Renal cortical epithelial cell (primary cell): ENCODE data around the gene KCTD16. TPM values are rescaled to one million over a fixed set of nuclear protein-coding genes. Genes with fewer than 3 reads are reported as not detected.
A peak's percentile ranks its signal among the peaks of the same experiment; 100 is the strongest.

Experiments
- DNase-seq: peaks from one replicate; pipeline ENCODE4 v3.0.0-alpha.2; 2011; ENCODE audit warnings: low read depth
- total RNA-seq: library from RNA; depleted of rRNA; stranded (reverse); fragments of >200 nt; gene quantifications from 2 replicates; pipeline ENCODE4 v1.2.3, GENCODE V29; 2014

KCTD16 gene
- total RNA-seq, 1 donor from 2014 or later = 1.1 TPM

- no peak for DNase-seq
Observed at GRCh38 chr5:144284931-144285502, 114.3 kb downstream of the KCTD16 start.

DNA sequence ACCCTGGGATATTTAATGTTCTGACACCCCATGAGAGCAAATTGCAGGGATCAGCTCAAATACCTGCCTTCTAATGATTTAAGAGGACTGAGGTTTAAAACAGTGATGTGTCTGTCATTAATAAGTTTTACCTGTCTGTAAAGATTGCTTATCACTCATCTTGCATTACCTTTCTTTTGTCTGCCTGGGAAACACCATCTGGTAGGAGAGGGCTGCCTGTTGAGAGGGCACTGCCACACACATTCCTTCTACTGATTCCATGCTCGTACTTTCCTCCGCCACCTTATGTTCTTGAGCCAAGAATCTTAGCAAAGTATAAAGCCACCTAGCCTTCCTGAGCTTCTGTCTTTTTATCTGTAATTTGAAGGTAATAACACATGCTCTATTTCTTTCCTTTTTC is 118.6 kb downstream of the KCTD16 start:
- no peak for DNase-seq

GRCh38 chr5:144292029-144292428 is 121.4 kb downstream of the KCTD16 start:
- no peak for DNase-seq

- DNase-seq = no peak
Observed at GRCh38 chr5:144295284-144295683, 124.6 kb downstream of the KCTD16 start.

DNA sequence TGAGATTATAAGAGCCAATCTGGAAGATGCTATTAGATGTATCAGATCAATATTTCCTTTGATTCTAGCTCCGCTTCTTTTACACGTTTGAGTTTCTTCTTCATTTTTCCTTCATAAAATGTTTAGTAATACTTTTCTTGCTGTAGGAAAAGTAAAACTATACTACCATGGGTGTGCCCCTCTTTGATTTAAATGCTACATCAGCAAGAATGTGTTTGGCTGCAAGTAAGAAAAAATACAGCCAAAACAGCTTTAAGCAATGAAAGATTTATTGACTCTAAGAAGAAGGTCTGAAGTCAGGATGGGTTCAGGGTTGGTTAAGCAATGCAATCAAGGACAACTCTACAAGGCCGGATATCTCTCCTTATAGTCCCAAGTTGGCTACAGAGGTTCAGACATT is 126.4 kb downstream of the KCTD16 start:
- DNase-seq = no peak

GRCh38 chr5:144298658-144299057 is 128.0 kb downstream of the KCTD16 start:
- no peak for DNase-seq

- no peak for DNase-seq
Observed at GRCh38 chr5:144304688-144305087, 134.0 kb downstream of the KCTD16 start.

- DNase-seq = no peak
Observed at GRCh38 chr5:144307736-144308135, 137.1 kb downstream of the KCTD16 start.

- DNase-seq = no peak
Observed at GRCh38 chr5:144308174-144308573, 137.5 kb downstream of the KCTD16 start.

GRCh38 chr5:144308906-144309670 is 138.4 kb downstream of the KCTD16 start:
- DNase-seq = peak; percentile 21

DNA sequence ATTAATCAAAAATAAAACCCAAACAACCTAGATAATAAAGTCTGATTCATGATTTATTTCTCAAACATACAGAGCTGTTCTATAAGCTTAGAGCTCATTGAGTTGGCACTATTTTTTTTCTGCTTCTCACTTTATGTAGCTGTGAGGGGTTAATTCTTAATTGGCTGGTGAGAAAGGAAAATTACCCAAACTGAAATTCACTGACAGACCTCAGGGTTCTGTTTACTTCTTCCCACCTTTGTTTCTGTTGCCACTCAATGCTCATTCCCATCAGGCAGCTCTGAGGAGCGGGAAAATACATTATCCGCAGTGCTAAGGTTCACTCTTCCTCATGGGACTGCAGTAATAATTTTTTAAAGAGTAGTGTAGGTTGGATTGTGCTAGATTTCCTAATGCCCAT is 139.9 kb downstream of the KCTD16 start:
- no peak for DNase-seq

GRCh38 chr5:144313147-144313726 is 142.6 kb downstream of the KCTD16 start:
- DNase-seq = no peak

- DNase-seq = no peak
Observed at GRCh38 chr5:144315026-144315425, 144.4 kb downstream of the KCTD16 start.

DNA sequence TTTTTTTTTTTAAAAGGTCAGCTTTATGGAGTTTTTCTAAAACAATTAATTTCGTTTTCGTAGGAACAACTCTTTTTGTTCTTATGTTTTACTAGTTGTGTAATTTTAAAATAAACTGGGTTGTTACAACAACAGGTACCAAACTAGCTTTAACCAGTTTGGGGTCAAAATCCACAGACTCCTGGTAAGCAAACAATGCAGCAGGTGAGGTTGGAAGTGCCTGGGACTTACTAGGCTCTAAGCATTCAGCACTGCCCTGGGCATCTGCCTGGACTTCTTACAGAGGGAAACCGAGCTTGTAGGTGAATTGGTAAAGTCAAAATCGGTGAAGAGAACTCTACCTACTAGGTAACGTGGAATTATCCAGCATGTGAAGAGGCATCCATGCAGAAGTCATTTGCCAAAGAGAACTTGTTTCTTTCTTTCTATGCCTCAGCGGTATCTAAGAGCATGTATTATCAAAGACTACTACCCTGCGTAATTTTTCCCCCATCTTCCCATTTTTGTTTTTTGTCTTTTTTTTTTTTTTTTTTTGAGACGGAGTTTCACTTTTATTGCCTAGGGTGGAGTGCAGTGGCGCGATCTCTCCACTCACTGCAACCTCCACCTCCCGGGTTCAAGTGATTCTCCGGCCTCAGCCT is 145.4 kb downstream of the KCTD16 start:
- peak; percentile 2 for DNase-seq

GRCh38 chr5:144318011-144318410 is 147.3 kb downstream of the KCTD16 start:
- DNase-seq = no peak

- DNase-seq = no peak
Observed at GRCh38 chr5:144318460-144318859, 147.8 kb downstream of the KCTD16 start.

- no peak for DNase-seq
Observed at GRCh38 chr5:144323181-144323580, 152.5 kb downstream of the KCTD16 start.

DNA sequence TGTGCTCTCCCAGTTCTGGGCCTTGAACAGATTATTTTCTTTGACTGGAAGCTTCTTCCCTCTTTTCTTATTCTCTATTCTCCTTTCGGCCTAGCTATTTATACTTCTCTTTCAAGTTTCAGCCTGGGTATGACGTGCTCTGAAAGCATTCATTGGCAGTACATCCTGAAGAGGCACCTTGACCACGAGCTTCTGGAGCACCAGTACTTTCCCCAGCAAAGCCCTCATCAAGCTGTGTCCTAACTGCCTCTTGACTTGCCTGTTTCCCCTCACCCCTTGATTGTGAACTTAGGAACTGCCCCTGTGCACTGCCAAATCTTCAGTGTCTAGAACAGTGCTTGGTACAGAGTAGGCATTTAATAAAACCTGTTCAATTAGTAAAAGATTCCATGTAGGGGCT is 154.9 kb downstream of the KCTD16 start:
- no peak for DNase-seq

- no peak for DNase-seq
Observed at GRCh38 chr5:144328494-144328893, 157.8 kb downstream of the KCTD16 start.

- DNase-seq = no peak
Observed at GRCh38 chr5:144328980-144329379, 158.3 kb downstream of the KCTD16 start.

DNA sequence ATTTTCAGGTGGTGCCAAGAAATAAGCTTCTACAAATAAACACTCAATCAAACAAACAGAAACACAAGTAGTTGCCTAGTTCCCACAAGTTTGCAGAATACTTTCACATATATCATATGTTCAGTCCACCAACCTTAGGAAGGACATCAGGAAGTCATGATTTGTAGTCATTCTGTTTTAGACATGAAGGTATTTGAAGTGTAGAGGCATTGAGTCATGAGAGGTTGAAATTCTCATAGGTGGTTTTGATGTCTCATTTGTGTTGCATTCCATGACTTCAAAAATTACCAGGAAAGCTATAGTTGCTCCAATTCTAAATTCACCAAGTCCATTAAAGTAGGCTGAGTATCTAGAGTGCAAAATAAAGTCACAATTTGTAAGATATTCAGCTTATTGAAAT is 159.0 kb downstream of the KCTD16 start:
- peak; percentile 1 for DNase-seq

DNA sequence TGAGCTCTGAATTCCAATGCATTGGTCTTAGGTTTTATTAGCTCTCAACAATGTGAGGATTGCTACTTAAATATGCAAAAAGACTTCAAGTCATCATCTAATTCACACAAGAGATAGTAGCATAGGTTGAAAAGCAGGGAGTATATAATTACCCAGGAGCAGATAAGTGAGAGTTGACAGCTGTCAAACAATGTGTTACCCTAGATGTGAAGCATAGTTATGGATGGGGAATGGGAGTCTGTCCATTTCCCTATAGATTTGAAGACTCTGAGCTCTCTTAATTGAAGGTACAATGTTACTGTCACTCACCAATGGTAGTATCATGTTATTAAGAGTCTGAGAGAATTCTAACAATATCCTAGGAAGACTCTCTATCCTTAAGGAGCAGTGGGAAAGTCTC is 160.7 kb downstream of the KCTD16 start:
- no peak for DNase-seq

DNA sequence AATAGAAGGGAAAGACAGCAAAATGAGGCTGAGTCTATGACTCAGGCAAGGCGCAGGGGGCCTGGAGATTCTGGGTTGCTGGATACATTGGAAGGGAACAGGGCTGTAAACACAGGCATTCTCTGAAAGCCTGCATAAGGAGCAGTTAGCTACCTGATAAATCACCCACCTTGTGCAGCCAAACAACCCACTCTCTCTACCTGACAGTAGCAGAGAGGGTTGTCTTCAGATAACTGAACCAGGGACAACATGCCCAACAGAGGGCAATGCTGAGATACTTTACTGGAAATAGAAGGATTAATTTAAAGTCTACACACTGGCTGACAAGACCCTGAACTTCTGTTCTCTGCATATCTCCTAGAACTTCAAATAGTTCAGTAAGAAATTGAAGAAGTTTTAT is 161.6 kb downstream of the KCTD16 start:
- DNase-seq = peak; percentile 10
